SU-DHL-6 (cell line): ENCODE data around the gene YLPM1.

Source experiments
- H2AFZ ChIP-seq: fragments of 200-600 bp; sonication (generic); 2 replicates; pipeline ENCODE4 v1.6.1; 2014; ENCODE audit warnings: low read depth, mild to moderate bottlenecking, moderate library complexity, mixed read lengths, antibody characterized with exemption, low read length; ENCODE audit not compliant: severe bottlenecking
- H3F3A ChIP-seq: fragments of 200-600 bp; shearing (Covaris generic); 2 replicates; pipeline ENCODE4 v1.6.0; 2016; ENCODE audit warnings: antibody characterized with exemption, mild to moderate bottlenecking; ENCODE audit not compliant: insufficient read depth
- H3K27ac ChIP-seq: fragments of 200-600 bp; sonication (generic); 2 replicates; pipeline ENCODE4 v1.5.1; 2016; ENCODE audit warnings: low read depth, mild to moderate bottlenecking, low read length, moderate library complexity, mixed read lengths
- H3K27me3 ChIP-seq: fragments of 200-600 bp; sonication (generic), shearing (Covaris generic); 2 replicates; pipeline ENCODE4 v1.6.0; 2014; ENCODE audit warnings: mild to moderate bottlenecking, low read length
- H3K36me3 ChIP-seq: fragments of 200-600 bp; sonication (generic); 2 replicates; pipeline ENCODE4 v1.6.1; 2014; ENCODE audit warnings: mild to moderate bottlenecking, low read length, mixed read lengths
- H3K4me2 ChIP-seq: fragments of 300-600, 200-600 bp; shearing (Covaris generic), sonication (generic); 2 replicates; pipeline ENCODE4 v1.6.0; 2014; ENCODE audit warnings: low read length, low read depth, mild to moderate bottlenecking; ENCODE audit not compliant: poor library complexity, severe bottlenecking
- H3K4me3 ChIP-seq: fragments of 200-600 bp; sonication (generic); 2 replicates; pipeline ENCODE4 v1.5.1; 2014; ENCODE audit warnings: antibody characterized with exemption, low read length, mild to moderate bottlenecking, mixed read lengths; ENCODE audit not compliant: insufficient read depth, poor library complexity, severe bottlenecking
- H3K79me2 ChIP-seq: fragments of 200-600 bp; sonication (generic); 2 replicates; pipeline ENCODE4 v1.6.1; 2014; ENCODE audit warnings: mild to moderate bottlenecking, low read length, moderate library complexity; ENCODE audit not compliant: insufficient read depth
- H3K9ac ChIP-seq: fragments of 200-600 bp; sonication (generic); 2 replicates; pipeline ENCODE4 v1.7.0; 2014; ENCODE audit warnings: mild to moderate bottlenecking, low read length
- H3K9me2 ChIP-seq: fragments of 200-600 bp; sonication (generic); replicated peaks from 2 replicates; pipeline ENCODE4 v1.6.1; 2014; ENCODE audit warnings: low read length; ENCODE audit not compliant: insufficient read depth
- H3K9me3 ChIP-seq: fragments of 200-600 bp; sonication (generic); 2 replicates; pipeline ENCODE4 v1.6.1; 2014; ENCODE audit warnings: low read length, mixed read lengths; ENCODE audit not compliant: insufficient read depth
- H4K20me1 ChIP-seq: fragments of 200-600 bp; sonication (generic); 2 replicates; pipeline ENCODE4 v1.6.1; 2014; ENCODE audit warnings: low read depth, mild to moderate bottlenecking, antibody characterized with exemption, low read length, moderate library complexity, mixed read lengths
- CTCF ChIP-seq: fragments of 200-600 bp; sonication (generic); IDR thresholded peaks from one replicate; pipeline ENCODE4 v1.5.1; 2017; ENCODE audit warnings: antibody characterized with exemption, mild to moderate bottlenecking, low read length, moderate library complexity; ENCODE audit not compliant: insufficient read depth, poor library complexity, severe bottlenecking
- EZH2phosphoT487 ChIP-seq: fragments of 200-600 bp; sonication (generic), shearing (Covaris generic); conservative IDR thresholded peaks from 2 replicates; pipeline ENCODE4 v1.6.1; 2018; ENCODE audit warnings: mild to moderate bottlenecking, antibody characterized with exemption, low read length, moderate library complexity, mixed read lengths

Gene YLPM1

GRCh38 chr14:74882103-74882920 is 119.2 kb downstream of the YLPM1 start:
- Histone ChIP-seq H3K36me3 (peaks cover 3% of the 10 kb centered on the region; the same call in 1 of the 2 replicates), H2AFZ (peak overlapping the region; percentile 35), H3K4me2 (peak overlapping the region; percentile 92), H3K9me2 (no peaks in the 10 kb centered on the region), H3K9ac (peak overlapping the region; percentile 82), H3K27me3 (no peaks in the 10 kb centered on the region), H3F3A (no peaks in the 10 kb centered on the region; the same call in 1 of the 2 replicates), H3K27ac (peak overlapping the region; percentile 64), H3K9me3 (no peaks in the 10 kb centered on the region), H3K79me2 (peaks cover 55% of the 10 kb centered on the region), H4K20me1 (peaks cover 15% of the 10 kb centered on the region; the same call in 1 of the 2 replicates), H3K4me3 (peak overlapping the region; percentile 94)
- TF ChIP-seq CTCF (no peak), EZH2phosphoT487 (no peak)
